OCI-M1 (cell line): ENCODE measurements around the gene MBD3L2.
"Not testable (repeated sequence)": the region's sequence is repeated elsewhere in the genome, so short reads cannot be mapped to it uniquely, and the experiment has no call there.

Experiments
- DNase-seq: peaks from one replicate; lab custom pipeline; 2025; lab: John Stamatoyannopoulos, UW

Gene MBD3L2

DNA sequence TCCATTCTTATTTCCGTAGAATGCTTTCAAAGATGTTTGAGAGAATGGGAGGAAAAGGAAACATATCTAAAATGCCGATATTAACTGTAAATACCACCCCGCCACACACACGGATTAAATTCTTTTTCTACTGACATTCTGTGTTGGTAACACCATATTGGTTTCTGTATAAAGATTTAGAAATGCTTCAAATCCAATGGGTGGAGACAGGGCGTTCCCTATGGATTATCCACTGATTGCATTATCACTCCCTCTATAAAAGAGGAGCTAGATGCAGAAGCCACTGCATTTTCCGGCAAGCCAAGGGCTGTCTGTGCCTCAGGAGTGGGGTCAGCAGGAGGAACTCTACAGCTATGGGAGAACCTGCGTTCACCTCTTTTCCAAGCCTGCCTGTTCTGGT is at the start of gene MBD3L2:
MBD3L2 (plus strand) TSS at position 301 of the 400 bp plus-strand sequence; CDS start at position 354, 53 bp downstream.
- DNase-seq = not testable (repeated sequence)

DNA sequence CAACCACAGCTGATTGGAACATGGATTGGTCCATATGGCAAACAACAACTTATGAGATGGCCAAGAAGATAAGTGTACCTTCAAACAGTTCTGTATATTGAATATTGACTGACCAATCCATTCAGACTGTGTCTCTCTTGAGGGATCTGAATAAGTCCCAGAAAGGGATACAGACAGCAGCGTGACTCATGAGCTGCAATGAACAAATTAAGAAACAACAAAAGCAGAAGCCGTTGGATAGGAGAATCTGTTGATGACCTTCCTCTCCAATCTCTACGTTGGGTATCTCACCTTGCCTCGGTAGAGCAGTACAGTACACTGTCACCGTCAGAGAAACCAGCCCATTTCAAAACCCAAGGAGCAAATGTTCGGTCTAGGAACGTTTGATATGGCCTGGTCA is 49.2 kb upstream of the MBD3L2 start:
- DNase-seq = no peak

DNA sequence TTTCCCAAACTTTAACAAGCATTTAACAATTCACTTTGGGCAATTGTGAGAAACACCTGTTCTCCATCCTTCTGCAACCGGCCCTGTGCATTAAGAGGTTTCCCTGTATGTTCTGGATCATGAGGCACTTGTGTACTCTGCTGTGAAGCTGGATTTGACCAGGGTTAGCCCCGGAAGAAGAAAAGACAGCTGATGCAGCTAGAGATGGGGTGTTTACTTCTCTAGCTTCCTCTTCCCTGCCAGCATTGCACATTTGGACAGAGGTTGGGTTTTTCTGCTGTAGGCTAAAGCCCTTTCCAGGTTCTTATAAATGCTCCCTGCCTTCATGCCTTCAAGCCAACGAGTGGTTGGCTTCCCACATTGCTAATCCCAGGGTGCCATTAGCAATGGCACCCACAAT is 48.8 kb upstream of the MBD3L2 start:
- no peak for DNase-seq

DNA sequence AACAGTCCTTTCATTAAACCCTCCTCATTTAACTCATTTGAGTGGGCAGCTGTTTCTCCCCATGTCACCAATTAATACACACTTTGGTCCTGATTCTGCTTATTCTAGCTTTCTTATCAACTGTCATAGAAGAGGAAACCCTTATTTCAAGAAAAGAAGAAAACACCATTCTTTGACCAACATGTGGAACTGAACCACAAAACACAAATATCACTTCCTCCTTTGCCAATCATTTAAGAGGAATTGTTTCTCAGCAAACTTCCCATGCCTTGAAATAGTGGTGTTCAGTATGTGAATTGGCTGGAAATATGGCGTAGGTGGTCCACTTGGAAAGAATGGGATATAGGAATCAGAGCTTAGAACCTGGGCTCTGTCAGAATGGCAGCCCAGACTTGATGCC is 48.3 kb upstream of the MBD3L2 start:
- no peak for DNase-seq

DNA sequence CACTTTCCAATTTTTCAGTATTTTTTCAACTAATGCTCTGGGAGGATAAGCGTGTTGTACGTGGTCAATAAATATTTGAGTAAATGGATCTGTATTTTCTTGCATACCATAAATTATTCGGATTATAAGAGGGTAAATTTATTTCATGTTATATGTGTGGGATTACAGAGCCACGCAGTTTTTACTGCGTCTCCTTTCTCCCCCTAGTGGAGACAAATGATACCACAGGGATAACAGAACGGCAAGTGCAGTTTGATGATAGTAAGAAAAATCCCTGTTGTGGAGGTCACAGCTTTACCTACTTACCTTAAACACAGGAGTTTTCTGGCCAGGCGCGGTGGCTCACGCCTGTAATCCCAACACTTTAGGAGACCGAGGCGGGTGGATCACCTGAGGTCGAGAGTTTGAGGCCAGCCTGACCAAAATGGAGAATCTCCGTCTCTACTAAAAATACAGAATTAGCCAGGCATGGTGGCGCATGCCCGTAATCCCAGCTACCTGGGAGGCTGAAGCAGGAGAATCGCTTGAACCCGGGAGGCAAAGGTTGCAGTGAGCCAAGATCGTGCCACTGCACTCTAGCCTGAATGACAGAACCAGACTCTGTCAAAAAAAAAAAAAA is 44.7 kb upstream of the MBD3L2 start:
- DNase-seq = no peak

DNA sequence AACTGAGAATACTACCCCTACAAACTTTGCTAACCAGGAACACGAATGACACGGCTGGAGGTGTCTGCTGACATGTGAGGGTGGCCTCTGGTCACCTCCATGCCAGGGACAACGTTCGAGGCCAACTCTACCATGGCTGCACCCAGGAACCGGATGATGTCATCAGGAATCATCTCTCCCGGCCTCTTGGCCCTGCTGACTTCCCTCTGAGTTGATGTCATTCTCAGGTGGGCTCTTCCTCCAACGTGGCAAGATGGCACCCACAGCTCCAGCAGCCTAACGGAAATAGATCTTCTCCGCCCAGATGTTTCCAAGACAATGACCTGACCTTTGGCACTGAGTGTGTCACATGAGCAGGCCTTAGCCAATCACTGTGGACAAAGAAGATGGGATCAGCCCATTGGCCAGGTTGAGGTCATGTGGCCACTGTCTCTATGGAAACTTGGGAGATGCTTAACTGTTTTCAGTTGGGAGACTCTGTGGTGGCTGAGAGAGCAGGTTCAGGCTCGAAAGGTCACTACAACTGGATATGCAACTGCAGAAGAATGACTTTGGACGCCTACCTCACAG is 42.9 kb upstream of the MBD3L2 start:
- DNase-seq = peak; percentile 13

DNA sequence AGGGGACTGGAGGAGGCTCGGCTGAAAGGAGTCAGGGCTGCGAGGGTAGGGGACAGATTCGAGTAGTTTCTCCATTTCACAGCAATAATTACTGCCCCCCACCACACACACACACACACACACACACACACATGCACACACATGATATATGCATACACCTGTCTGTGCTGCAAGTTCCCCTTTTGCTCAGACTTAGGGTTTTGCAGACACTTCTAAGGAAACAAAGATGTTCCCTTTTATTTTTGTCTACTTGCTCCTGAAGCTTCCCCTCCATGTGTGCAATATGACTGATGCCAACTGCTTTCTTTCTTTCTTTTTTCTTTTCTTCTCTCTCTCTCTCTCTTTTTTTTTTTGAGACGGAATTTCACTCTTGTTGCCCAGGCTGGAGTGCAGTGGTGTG is 41.3 kb upstream of the MBD3L2 start:
- DNase-seq = no peak

DNA sequence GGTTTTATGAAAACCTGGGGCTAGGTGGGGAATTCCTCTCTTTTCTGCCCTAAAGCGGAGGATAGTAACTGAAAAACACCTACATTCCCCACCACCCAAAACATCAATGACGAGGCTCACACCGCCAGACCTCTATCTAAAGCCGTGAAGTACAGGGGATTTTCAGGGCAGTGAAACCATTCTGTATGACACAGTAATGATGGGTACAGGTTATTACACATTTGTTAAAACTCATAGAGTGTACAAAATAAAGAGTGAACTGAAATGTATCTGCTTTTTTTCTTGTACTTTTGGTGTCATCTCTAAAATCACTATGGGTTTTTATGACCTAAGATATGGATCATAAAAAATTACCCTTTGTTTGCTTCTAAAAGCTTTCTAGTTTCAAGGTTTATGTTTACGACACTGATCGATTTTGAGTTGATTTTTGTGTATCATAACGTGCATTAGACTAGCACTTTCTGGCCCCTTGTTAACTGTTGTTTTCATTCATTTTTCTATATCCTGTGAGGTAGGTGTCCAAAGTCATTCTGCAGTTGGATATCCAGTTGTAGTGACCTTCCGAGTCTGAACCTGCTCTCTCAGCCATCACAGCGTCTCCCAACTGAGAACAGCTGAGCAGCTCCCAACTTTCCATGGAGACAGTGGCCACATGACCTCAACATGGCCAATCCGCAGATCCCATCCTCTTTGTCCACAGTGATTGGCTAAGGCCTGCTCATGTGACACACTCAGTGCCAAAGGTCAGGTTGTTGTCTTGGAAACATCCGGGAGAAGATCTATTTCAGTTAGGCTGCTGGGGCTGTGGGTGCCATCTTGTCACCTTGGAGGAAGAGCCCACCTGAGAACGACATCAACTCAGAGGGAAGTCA is 38.2 kb upstream of the MBD3L2 start:
- DNase-seq = no peak

DNA sequence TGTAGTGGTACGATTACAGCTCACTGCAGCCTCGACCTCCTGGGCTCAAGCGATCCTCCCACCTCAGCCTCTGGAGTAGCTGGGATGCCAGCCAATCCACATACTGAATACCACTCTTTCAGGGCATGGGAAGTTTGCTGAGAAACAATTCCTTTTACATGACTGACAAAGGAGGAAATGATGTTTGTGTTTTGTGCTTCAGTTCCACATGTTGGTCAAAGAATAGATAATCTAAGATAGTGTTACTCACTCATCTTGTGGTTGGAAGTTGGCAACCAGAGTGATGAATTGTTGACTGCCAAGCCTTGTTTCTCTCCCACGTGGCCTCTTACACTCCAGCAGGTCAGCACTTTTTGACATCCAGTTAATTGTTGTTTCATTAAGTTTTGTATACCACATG is 35.4 kb upstream of the MBD3L2 start:
- DNase-seq = peak; percentile 41

DNA sequence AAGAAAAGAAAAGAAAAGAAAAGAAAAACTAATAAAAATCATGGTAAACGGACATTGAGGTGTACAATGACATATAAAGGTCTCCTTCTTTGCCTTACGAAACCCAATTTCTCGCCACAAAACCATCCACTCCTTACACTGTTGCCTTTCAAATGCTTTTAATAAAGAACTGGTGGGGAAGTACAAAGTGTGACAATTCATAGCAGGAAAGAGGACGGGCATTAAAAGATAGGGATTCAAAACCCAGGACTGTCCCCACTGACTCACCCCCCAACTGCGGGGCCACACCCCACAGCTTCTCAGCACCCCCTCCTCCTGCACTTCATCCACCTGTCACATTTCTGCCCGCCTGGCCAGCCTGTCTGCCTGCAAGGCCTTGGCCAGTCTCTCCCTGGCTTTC is 30.3 kb upstream of the MBD3L2 start:
- no peak for DNase-seq

DNA sequence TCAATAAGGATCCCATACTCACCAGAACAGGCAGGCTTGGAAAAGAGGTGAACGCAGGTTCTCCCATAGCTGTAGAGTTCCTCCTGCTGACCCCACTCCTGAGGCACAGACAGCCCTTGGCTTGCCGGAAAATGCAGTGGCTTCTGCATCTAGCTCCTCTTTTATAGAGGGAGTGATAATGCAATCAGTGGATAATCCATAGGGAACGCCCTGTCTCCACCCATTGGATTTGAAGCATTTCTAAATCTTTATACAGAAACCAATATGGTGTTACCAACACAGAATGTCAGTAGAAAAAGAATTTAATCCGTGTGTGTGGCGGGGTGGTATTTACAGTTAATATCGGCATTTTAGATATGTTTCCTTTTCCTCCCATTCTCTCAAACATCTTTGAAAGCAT is 27.8 kb upstream of the MBD3L2 start, which contains the start of gene MBD3L2B:
MBD3L2B (minus strand) TSS at position 101 of the 400 bp plus-strand sequence; CDS start at position 67, 34 bp downstream.
- DNase-seq = not testable (repeated sequence)

DNA sequence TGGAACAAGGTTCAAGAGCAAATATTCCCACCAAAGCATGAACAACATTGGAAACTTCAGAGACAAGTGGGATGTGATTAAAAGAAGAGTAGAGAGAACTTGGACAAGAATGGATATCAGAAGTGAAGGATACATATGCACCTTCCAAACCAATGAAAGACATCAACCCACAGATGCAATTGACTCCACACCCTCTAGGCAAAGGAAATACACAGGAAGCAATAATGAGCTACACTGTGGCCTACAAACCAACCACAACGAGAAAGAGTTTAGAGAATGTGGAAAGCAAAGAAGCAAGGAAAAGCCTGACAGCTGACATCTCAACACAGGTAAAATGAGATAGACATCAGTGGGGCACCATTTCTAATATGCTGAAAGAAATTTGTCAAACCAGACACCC is 20.3 kb upstream of the MBD3L2 start:
- not testable (repeated sequence) for DNase-seq

DNA sequence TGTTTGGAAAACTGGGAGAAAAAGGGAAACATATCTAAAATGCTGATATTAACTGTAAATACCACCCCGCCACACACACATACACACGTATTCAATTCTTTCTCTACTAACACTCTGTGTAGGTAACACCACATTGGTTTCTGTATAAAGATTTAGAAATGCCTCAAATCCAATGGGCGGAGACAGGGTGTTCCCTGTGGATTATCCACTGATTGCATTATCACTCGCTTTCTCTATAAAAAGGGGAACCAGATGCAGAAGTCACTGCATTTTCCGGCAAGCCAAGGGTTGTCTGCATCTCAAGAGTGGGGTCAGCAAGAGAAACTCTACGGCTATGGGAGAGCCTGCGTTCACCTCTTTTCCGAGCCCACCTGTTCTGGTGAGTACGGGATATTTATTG is 18.8 kb upstream of the MBD3L2 start, which contains the start of gene MBD3L5:
MBD3L5 (plus strand) TSS at position 301 of the 400 bp plus-strand sequence; CDS start at position 335, 34 bp downstream.
- DNase-seq = not testable (repeated sequence)

DNA sequence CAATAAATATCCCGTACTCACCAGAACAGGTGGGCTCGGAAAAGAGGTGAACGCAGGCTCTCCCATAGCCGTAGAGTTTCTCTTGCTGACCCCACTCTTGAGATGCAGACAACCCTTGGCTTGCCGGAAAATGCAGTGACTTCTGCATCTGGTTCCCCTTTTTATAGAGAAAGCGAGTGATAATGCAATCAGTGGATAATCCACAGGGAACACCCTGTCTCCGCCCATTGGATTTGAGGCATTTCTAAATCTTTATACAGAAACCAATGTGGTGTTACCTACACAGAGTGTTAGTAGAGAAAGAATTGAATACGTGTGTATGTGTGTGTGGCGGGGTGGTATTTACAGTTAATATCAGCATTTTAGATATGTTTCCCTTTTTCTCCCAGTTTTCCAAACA is 9.0 kb upstream of the MBD3L2 start, which contains the start of gene MBD3L4:
MBD3L4 (minus strand) TSS at position 101 of the 400 bp plus-strand sequence; CDS start at position 66, 35 bp downstream.
- not testable (repeated sequence) for DNase-seq

DNA sequence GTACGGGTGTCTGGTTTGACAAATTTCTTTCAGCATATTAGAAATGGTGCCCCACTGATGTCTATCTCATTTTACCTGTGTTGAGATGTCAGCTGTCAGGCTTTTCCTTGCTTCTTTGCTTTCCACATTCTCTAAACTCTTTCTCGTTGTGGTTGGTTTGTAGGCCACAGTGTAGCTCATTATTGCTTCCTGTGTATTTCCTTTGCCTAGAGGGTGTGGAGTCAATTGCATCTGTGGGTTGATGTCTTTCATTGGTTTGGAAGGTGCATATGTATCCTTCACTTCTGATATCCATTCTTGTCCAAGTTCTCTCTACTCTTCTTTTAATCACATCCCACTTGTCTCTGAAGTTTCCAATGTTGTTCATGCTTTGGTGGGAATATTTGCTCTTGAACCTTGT is 7.6 kb upstream of the MBD3L2 start:
- not testable (repeated sequence) for DNase-seq

DNA sequence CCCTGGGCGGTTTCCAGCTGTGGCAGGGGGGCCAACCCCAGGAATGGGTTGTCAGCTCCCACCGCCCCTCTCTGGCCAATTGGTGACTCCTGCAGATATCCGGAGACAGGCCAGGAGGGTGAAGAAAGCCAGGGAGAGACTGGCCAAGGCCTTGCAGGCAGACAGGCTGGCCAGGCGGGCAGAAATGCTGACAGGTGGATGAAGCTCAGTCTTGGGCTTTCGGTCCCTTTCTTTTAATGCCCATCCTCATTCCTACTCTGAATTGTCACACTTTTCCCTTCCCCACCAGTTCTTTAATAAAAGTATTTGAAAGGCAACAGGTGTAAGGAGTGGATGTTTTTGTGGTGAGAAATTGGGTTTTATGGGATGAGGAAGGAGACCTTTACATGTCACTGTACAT is 2.3 kb downstream of the MBD3L2 start:
- DNase-seq = not testable (repeated sequence)

DNA sequence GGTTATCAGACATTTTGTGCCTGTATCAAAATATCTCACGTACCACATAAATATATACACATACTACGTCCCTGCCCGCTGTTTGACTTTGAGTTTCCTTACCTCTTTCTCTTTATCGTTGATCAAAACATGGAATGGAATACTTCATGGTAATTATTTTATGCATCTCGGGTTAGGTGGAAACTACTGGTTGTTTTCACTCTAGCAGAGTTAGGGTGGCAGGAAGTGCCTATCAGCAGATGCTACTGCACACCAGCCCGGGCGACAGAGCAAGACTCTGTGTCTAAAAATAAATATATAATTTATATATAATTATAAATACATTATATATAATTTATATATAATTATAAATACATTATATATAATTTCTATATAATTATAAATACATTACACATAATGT is 3.8 kb downstream of the MBD3L2 start:
- DNase-seq = not testable (repeated sequence)

DNA sequence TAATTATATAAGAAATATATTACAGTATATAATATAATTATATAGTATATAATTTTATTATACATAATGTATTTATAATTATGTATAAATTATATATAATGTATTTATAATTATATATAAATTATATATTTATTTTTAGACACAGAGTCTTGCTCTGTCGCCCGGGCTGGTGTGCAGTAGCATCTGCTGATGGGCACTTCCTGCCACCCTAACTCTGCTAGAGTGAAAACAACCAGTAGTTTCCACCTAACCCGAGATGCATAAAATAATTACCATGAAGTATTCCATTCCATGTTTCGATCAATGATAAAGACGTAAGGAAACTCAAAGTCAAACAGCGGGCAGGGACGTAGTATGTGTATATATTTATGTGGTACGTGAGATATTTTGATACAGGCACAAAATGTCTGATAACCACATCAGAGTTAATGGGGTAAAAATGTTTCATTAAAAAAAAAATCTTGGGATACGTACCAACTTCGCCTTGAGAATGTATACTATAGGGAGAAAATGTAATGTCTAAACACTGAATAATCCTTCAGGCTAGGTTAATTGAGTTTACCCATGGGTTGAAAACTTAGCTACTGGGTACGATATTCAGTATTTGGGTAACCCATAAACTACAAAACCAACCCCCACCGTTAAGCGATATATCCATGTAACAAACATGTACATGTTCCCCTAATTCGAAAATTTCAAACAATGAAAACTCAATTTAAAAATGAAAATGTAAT is 5.7 kb downstream of the MBD3L2 start:
- DNase-seq = not testable (repeated sequence)

DNA sequence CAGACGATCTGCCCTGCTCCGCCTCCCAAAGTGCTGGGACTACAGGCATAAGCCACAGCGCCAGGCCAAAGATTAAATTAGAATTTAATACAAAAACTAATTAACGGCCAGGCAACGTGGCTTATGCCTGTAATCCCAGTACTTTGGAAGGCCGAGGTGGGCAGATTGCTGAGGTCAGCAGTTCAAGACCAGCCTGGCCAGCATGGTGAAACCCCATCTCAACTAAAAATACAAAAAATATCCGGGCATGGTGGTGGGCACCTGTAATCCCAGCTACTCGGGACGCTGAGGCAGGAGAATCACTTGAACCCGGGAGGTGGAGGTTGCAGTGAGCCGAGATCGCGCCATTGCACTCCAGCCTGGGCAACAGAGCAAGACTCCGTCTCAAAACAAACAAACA is 6.6 kb downstream of the MBD3L2 start:
- not testable (repeated sequence) for DNase-seq

DNA sequence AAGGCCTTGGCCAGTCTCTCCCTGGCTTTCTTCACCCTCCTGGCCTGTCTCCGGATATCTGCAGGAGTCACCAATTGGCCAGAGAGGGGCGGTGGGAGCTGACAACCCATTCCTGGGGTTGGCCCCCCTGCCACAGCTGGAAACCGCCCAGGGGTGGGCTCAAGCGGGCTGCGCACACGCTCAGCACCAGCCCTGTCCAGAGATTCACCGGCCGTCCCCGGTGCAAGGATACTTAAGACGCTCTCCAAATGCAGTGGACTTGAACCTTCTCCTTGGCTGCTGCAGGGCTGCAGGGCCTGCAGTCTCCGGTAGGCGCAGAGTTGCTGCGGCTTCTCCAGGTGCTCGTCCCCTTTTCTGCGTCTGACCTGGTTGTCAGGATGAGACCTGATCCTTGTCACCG is 7.2 kb downstream of the MBD3L2 start:
- DNase-seq = not testable (repeated sequence)

DNA sequence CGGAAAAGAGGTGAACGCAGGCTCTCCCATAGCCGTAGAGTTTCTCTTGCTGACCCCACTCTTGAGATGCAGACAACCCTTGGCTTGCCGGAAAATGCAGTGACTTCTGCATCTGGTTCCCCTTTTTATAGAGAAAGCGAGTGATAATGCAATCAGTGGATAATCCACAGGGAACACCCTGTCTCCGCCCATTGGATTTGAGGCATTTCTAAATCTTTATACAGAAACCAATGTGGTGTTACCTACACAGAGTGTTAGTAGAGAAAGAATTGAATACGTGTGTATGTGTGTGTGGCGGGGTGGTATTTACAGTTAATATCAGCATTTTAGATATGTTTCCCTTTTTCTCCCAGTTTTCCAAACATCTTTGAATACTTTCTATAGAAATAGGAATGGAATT is 9.5 kb downstream of the MBD3L2 start, which contains the start of gene MBD3L3:
MBD3L3 (minus strand) TSS at position 101 of the 400 bp plus-strand sequence; CDS start at position 30, 71 bp downstream.
- not testable (repeated sequence) for DNase-seq

DNA sequence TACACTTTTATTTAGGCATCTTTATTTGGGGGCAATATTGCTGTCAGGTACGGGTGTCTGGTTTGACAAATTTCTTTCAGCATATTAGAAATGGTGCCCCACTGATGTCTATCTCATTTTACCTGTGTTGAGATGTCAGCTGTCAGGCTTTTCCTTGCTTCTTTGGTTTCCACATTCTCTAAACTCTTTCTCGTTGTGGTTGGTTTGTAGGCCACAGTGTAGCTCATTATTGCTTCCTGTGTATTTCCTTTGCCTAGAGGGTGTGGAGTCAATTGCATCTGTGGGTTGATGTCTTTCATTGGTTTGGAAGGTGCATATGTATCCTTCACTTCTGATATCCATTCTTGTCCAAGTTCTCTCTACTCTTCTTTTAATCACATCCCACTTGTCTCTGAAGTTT is 10.9 kb downstream of the MBD3L2 start:
- DNase-seq = not testable (repeated sequence)
